DMS 273 treated with DMSO at 0.1 percent for 48 hours (cell line): ENCODE measurements around the gene TRAF3IP3.

ENCODE experiments used
- DNase-seq: peaks from one replicate; lab custom pipeline; 2025; lab: John Stamatoyannopoulos, UW

The TRAF3IP3 gene

GRCh38 chr1:209738270-209738669 lies 17.6 kb upstream of the TRAF3IP3 start:
- DNase-seq: no peak

GRCh38 chr1:209741193-209741592 lies 14.7 kb upstream of the TRAF3IP3 start:
- DNase-seq: no peak

GRCh38 chr1:209741889-209742288 lies 14.0 kb upstream of the TRAF3IP3 start:
- DNase-seq: no peak

- DNase-seq: no peak
Observed at GRCh38 chr1:209742409-209743144, 13.3 kb upstream of the TRAF3IP3 start.

GRCh38 chr1:209743145-209743482 lies 12.7 kb upstream of the TRAF3IP3 start:
- no peak for DNase-seq

- DNase-seq: no peak
Observed at GRCh38 chr1:209746451-209747165, 9.2 kb upstream of the TRAF3IP3 start.

- no peak for DNase-seq
Observed at GRCh38 chr1:209747580-209748262, 8.1 kb upstream of the TRAF3IP3 start.

GRCh38 chr1:209748620-209749019 lies 7.2 kb upstream of the TRAF3IP3 start:
- DNase-seq: no peak

- no peak for DNase-seq
Observed at GRCh38 chr1:209749205-209749604, 6.6 kb upstream of the TRAF3IP3 start.

GRCh38 chr1:209749670-209750323 lies 6.1 kb upstream of the TRAF3IP3 start:
- DNase-seq: no peak

- no peak for DNase-seq
Observed at GRCh38 chr1:209751627-209752231, 4.1 kb upstream of the TRAF3IP3 start.

GRCh38 chr1:209752890-209753289 lies 3.0 kb upstream of the TRAF3IP3 start:
- no peak for DNase-seq

- no peak for DNase-seq
Observed at GRCh38 chr1:209755256-209755655, 597 bp upstream of the TRAF3IP3 start.

GRCh38 chr1:209756615-209757445 lies 977 bp downstream of the TRAF3IP3 start:
- no peak for DNase-seq

GRCh38 chr1:209758400-209758799 lies 2.5 kb downstream of the TRAF3IP3 start:
- DNase-seq: no peak

- DNase-seq: no peak
Observed at GRCh38 chr1:209759829-209760359, 4.0 kb downstream of the TRAF3IP3 start.

GRCh38 chr1:209761011-209761635 lies 5.3 kb downstream of the TRAF3IP3 start:
- no peak for DNase-seq

GRCh38 chr1:209766051-209766450 lies 10.2 kb downstream of the TRAF3IP3 start:
- no peak for DNase-seq

GRCh38 chr1:209767096-209767495 lies 11.2 kb downstream of the TRAF3IP3 start:
- no peak for DNase-seq

- DNase-seq: no peak
Observed at GRCh38 chr1:209767706-209768105, 11.9 kb downstream of the TRAF3IP3 start.
